ENCODE measurements around the gene MLYCD.

MLYCD gene

GRCh38 chr16:83935858-83936255, 36.9 kb downstream of the MLYCD start:
- POLR2A ChIA-PET, result no interaction called here
- no peak for DNase-seq (ENCODE audit: extremely low spot score)

GRCh38 chr16:83936581-83937165, 37.8 kb downstream of the MLYCD start:
- ChIA-PET CTCF (interaction anchor here (1.3 to 3.3 kb wide), 3 partner anchors 8 to 20 kb away, joined by 7 to 10 read pairs (median 8); no protein-coding TSS in a partner anchor), POLR2A (no interaction called here)
- TF ChIP-seq, protein P1, sequence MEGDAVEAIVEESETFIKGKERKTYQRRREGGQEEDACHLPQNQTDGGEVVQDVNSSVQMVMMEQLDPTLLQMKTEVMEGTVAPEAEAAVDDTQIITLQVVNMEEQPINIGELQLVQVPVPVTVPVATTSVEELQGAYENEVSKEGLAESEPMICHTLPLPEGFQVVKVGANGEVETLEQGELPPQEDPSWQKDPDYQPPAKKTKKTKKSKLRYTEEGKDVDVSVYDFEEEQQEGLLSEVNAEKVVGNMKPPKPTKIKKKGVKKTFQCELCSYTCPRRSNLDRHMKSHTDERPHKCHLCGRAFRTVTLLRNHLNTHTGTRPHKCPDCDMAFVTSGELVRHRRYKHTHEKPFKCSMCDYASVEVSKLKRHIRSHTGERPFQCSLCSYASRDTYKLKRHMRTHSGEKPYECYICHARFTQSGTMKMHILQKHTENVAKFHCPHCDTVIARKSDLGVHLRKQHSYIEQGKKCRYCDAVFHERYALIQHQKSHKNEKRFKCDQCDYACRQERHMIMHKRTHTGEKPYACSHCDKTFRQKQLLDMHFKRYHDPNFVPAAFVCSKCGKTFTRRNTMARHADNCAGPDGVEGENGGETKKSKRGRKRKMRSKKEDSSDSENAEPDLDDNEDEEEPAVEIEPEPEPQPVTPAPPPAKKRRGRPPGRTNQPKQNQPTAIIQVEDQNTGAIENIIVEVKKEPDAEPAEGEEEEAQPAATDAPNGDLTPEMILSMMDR (IDR thresholded peaks at IDR 0.05; ENCODE audit: control extremely low read depth, extremely low read depth, low read depth, missing control alignments), result no peak
- no peak for DNase-seq (ENCODE audit: extremely low spot score)

More at GRCh38 chr16:83935858-83936255, 36.9 kb downstream of the MLYCD start:
- TF ChIP-seq, protein P1 (IDR thresholded peaks at IDR 0.05; ENCODE audit: control extremely low read depth, extremely low read depth, low read depth, missing control alignments), result no peak
- CTCF ChIA-PET, result interaction anchor here (0.9 to 2.2 kb wide), 3 partner anchors 9 to 19 kb away, joined by 4 to 7 read pairs (median 4); no protein-coding TSS in a partner anchor

- CTCF ChIA-PET, result interaction anchor here (1.3 to 3.3 kb wide), 3 partner anchors 8 to 20 kb away, joined by 7 to 10 read pairs (median 8); no protein-coding TSS in a partner anchor
- POLR2A ChIA-PET, result no interaction called here
- DNase-seq (ENCODE audit: extremely low spot score), result no peak
- TF ChIP-seq, protein P1 (IDR thresholded peaks at IDR 0.05; ENCODE audit: control extremely low read depth, extremely low read depth, low read depth, missing control alignments), result no peak
Measured at GRCh38 chr16:83937267-83937666, 38.4 kb downstream of the MLYCD start.

GRCh38 chr16:83937922-83938885, 39.3 kb downstream of the MLYCD start:
- TF ChIP-seq, protein P1 (IDR thresholded peaks at IDR 0.05; ENCODE audit: control extremely low read depth, extremely low read depth, low read depth, missing control alignments), result no peak
- DNase-seq (ENCODE audit: extremely low spot score), result no peak
- ChIA-PET CTCF (interaction anchor here (1.3 to 3.3 kb wide), 3 partner anchors 9 to 19 kb away, joined by 7 to 10 read pairs (median 8); no protein-coding TSS in a partner anchor), POLR2A (no interaction called here)

DNA sequence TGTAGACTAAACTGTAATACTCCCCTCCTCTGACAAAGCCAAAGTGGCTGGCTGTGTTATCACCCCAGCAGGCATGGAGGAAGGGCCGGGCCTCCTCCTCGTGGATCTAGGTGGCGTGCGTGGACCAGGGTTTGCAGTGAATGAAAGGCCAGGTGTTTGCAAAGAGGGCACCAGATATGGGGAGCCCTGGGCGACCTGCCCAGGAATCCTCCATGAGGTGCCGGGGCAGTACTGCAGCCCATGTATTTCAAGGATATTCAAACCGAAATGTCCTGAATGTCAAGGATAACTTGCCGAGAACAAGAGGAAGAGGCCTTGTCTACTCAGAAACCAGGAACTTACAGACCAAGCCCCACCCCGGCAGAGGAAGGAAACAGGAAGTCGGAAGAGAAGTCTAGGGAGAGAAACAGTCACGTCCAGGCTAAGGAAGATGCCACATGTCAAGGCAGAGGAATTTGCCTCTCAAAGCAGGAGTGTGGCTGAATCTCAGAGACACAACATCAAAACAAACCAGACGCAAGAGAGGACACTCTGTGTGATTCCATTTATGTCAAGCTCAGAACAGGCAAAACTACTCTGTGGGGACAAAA, 40.4 kb downstream of the MLYCD start:
- DNase-seq (ENCODE audit: extremely low spot score), result no peak
- TF ChIP-seq, protein P1 (IDR thresholded peaks at IDR 0.05; ENCODE audit: control extremely low read depth, extremely low read depth, low read depth, missing control alignments), result no peak
- CTCF ChIA-PET, result interaction anchor here (3.3 kb wide), 1 partner anchor 10 kb away, joined by 10 read pairs; no protein-coding TSS in a partner anchor
- POLR2A ChIA-PET, result no interaction called here

DNA sequence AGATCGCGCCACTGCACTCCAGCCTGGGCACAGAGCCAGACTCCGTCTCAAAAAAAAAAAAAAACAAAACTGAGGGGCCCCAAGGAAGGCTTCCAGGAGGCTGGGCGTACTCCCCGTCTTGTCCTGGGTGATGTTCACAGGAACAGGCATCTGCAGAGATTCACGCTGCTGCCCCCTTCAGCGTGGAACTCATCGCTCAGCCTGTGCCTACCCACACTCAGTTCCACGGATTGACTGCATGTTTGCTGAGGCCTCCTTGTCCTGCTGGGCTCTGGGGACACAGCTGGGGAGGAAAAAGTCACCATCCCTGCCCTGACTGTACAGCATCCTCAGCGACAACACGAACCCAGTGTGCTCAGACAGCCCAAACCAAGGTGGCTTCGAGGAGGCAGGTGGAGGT, 41.2 kb downstream of the MLYCD start:
- CTCF ChIA-PET, result interaction anchor here (3.3 kb wide), 1 partner anchor 11 kb away, joined by 10 read pairs; no protein-coding TSS in a partner anchor
- no peak for DNase-seq (ENCODE audit: extremely low spot score)
- TF ChIP-seq, protein P1 (IDR thresholded peaks at IDR 0.05; ENCODE audit: control extremely low read depth, extremely low read depth, low read depth, missing control alignments), result no peak
- POLR2A ChIA-PET, result no interaction called here

Data from GM10248 (cell line).